SK-N-MC (cell line): ENCODE results near the gene CCDC127.
"Not testable (repeated sequence)": the region's sequence is repeated elsewhere in the genome, so short reads cannot be mapped to it uniquely, and the experiment has no call there.

Experiments
- EZH2 ChIP-seq: fragments of 200-600 bp; sonication (generic); IDR thresholded peaks from one replicate; pipeline ENCODE4 v1.6.1; 2017; ENCODE audit warnings: antibody characterized with exemption
- FOXP2 ChIP-seq: optimal IDR thresholded peaks from 2 replicates; pipeline ENCODE3; 2011; ENCODE audit warnings: mild to moderate bottlenecking, moderate library complexity; ENCODE audit not compliant: insufficient read depth; ENCODE audit errors: extremely low read length, control extremely low read depth
- POLR2AphosphoS5 ChIP-seq: IDR thresholded peaks from 2 replicates; pipeline ENCODE4 v1.6.1; 2012; ENCODE audit warnings: mild to moderate bottlenecking, low read depth, low read length, borderline replicate concordance

DNA sequence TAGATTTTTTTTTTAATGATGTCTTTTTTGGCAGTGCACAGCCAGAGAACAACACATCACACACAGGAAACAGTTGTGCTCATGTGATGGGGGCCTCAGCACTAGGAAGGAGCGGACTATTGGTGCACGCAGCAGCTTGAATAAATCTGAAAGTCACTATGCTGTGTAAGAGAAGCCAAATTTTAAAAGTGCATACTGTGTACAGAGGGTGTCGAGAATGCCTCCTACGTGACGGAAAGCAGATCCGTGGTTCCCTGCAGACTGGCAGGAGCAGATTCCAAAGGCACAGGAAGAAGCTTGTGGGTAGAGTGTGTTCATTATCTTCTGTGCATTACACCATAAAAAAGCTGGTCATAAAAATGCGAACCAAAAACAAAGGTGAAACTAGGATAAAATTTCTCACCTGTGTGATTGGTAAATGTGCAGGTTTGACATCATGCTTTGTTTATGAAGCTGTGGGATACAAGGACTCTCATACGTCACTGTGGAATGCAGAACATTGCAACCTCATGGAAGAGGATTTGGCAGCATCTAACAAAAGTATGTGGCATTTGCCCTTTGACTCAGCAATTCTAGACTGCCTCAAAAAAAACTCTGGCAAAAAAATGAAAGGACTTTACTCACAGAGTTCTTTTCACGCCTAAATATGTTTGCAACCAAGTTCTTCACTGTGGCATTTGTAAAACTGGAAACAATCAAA, 45.5 kb upstream of the CCDC127 start:
- TF ChIP-seq EZH2, POLR2AphosphoS5, FOXP2: not testable (repeated sequence)
